Measurements from ENCODE around the gene ODAD2. TPM values are rescaled to one million over a fixed set of nuclear protein-coding genes. Genes with fewer than 3 reads are reported as not detected.
"Not testable (repeated sequence)": the region's sequence is repeated elsewhere in the genome, so short reads cannot be mapped to it uniquely, and the experiment has no call there.

Gene ODAD2
- total RNA-seq, 1 donor from 2014 or later = not detected

DNA sequence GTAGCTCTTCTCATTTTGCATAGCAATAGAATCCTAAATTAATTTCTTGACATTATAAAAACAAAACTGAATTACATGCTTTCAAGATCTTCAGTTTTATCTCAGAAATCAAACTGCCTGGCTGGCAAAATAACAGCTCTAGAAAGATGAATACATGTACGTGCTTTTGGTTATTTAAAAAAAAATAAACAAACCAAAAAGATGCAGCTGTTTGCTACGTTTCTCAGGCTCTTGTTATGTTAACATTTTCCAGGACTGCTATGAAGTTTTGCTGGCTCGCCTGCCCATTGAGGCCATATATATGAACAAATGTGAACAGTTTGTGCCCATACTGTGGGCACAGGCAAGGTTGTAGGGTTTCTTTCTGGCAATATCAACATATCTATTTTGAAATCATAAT, 86.6 kb downstream of the ODAD2 start:
- H3K27ac ChIP-seq = no peak overlapping the region
- TF ChIP-seq, protein P1, sequence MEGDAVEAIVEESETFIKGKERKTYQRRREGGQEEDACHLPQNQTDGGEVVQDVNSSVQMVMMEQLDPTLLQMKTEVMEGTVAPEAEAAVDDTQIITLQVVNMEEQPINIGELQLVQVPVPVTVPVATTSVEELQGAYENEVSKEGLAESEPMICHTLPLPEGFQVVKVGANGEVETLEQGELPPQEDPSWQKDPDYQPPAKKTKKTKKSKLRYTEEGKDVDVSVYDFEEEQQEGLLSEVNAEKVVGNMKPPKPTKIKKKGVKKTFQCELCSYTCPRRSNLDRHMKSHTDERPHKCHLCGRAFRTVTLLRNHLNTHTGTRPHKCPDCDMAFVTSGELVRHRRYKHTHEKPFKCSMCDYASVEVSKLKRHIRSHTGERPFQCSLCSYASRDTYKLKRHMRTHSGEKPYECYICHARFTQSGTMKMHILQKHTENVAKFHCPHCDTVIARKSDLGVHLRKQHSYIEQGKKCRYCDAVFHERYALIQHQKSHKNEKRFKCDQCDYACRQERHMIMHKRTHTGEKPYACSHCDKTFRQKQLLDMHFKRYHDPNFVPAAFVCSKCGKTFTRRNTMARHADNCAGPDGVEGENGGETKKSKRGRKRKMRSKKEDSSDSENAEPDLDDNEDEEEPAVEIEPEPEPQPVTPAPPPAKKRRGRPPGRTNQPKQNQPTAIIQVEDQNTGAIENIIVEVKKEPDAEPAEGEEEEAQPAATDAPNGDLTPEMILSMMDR (IDR thresholded peaks at IDR 0.05) = no peak
- intact Hi-C loops (cut with DNase I) = no loop called here
- DNase-seq (ENCODE audit: low spot score in 2 of 2) = no peak
- no peaks in the 10 kb centered on the region for H3K27me3 ChIP-seq
- no peak overlapping the region for H3K4me3 ChIP-seq
- H3K36me3 ChIP-seq = no peaks in the 10 kb centered on the region
- H3K4me1 ChIP-seq = no peaks in the 10 kb centered on the region
- no peaks in the 10 kb centered on the region for H3K9me3 ChIP-seq

DNA sequence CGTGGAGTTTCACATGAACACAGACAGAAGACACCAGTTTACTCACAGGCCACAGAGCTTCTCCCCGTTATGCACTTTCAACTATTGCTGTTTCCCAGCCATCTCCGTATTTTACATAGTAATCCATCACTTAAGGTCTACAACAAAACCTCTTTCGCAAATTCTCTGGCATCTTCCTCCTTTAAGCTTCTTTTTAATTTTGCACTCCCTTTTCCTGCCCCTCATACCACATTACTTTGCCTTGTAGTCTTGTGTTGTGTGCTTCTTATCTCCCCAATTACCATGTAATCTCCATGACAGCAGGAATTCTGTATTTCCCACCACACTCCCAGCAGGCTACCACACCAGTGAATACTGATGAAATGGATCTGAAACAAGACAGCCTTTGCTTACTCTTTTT, 87.3 kb downstream of the ODAD2 start:
- TF ChIP-seq, protein P1 (IDR thresholded peaks at IDR 0.05) = no peak
- no peak overlapping the region for H3K27ac ChIP-seq
- no peaks in the 10 kb centered on the region for H3K36me3 ChIP-seq
- no peaks in the 10 kb centered on the region for H3K9me3 ChIP-seq
- H3K4me1 ChIP-seq = no peaks in the 10 kb centered on the region
- no peaks in the 10 kb centered on the region for H3K27me3 ChIP-seq
- intact Hi-C loops (cut with DNase I) = no loop called here
- DNase-seq (ENCODE audit: low spot score in 2 of 2) = no peak
- H3K4me3 ChIP-seq = no peak overlapping the region

DNA sequence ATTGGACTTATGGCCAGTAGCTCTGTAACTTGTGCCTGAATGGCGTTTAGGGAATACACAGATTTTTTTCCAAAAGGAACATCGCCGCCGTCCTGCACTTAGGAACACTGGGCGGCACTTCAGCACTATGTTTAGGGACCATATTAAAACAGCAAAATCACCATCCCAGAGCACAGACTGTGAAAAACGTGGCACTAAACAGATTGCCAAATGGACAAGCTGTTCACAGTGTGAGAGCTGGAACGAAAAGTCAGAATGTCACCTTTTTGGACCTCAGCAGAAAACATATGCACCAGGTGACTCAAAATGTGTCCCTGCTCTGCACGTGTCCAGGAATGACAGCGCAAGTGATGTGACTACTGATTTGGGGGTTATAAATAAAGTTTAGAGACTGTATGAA, 87.9 kb downstream of the ODAD2 start:
- intact Hi-C loops (cut with DNase I) = no loop called here
- TF ChIP-seq, protein P1 (IDR thresholded peaks at IDR 0.05) = no peak
- no peak for DNase-seq (ENCODE audit: low spot score in 2 of 2)
- Histone ChIP-seq H3K4me3 (no peak overlapping the region), H3K36me3 (no peaks in the 10 kb centered on the region), H3K4me1 (no peaks in the 10 kb centered on the region), H3K27ac (no peak overlapping the region), H3K27me3 (no peaks in the 10 kb centered on the region), H3K9me3 (no peaks in the 10 kb centered on the region)

DNA sequence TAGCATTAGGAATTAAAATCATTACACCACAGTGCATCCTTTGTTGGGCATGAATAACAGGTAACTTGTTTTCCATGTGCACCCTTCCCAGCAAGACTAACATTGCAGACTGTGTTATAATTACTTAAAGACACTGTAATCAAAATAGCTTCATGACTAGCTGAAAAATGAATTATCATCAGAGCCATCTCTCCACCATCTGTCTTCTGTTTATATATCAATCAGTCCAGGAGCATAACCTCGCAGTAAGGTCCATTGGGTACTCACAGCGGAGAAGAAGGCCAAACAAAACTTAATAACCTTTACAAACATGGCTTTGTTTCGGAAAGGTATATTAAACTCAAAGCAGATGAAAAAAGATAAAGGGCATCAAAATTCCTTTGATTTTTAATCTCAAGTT, 90.6 kb downstream of the ODAD2 start:
- intact Hi-C loops (cut with DNase I) = no loop called here
- no peaks in the 10 kb centered on the region for H3K4me1 ChIP-seq
- no peak overlapping the region for H3K27ac ChIP-seq
- no peaks in the 10 kb centered on the region for H3K36me3 ChIP-seq
- DNase-seq (ENCODE audit: low spot score in 2 of 2) = no peak
- no peaks in the 10 kb centered on the region for H3K27me3 ChIP-seq
- no peak overlapping the region for H3K4me3 ChIP-seq
- no peaks in the 10 kb centered on the region for H3K9me3 ChIP-seq
- TF ChIP-seq, protein P1 (IDR thresholded peaks at IDR 0.05) = no peak

DNA sequence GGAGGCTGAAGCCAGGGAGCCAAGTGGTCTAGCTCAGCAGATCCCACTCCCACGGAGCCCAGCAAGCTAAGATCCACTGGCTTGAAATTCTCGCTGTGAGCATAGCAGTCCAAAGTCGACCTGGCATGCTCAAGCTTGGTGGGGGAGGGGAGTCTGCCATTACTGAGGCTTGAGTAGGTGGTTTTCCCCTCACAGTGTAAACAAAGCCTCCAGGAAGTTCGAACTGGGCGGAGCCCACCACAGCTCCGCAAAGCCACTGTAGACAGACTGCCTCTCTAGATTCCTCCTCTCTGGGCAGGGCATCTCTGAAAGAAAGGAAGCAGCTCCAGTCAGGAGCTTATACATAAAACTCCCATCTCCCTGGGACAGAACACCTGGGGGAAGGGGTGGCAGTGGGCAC, 99.4 kb downstream of the ODAD2 start:
- intact Hi-C loops (cut with DNase I); H3K27ac ChIP-seq; H3K36me3 ChIP-seq; H3K4me3 ChIP-seq; H3K27me3 ChIP-seq; H3K9me3 ChIP-seq; DNase-seq (ENCODE audit: low spot score in 2 of 2); H3K4me1 ChIP-seq: not testable (repeated sequence)

DNA sequence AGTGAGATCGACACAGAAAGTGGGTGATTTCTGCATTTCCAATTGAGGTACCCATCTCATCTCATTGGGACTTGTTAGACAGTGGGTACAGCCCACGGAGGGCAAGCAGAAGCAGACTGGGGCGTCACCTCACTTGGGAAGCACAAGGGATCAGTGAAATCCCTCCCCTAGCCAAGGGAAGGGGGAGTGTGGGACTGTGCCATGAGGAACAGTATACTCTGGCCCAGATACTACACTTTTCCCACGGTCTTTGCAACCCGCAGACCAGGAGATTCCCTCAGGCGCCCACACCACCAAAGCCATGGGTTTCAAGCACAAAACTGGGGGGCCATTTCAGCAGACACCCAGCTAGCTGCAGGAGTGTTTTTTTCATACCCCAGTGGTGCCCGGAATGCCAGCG, 99.8 kb downstream of the ODAD2 start:
- Histone ChIP-seq H3K36me3 (no peaks in the 10 kb centered on the region), H3K9me3 (no peaks in the 10 kb centered on the region), H3K4me3 (no peak overlapping the region), H3K27ac (no peak overlapping the region), H3K4me1 (no peaks in the 10 kb centered on the region), H3K27me3 (no peaks in the 10 kb centered on the region)
- TF ChIP-seq, protein P1 (IDR thresholded peaks at IDR 0.05) = no peak
- intact Hi-C loops (cut with DNase I) = no loop called here
- DNase-seq (ENCODE audit: low spot score in 2 of 2) = no peak

Measured in ascending aorta (tissue), 2 donors.